ENCODE data around the gene FAM151B. TPM values are rescaled to one million over a fixed set of nuclear protein-coding genes. Genes with fewer than 3 reads are reported as not detected.

The FAM151B gene, protein sequence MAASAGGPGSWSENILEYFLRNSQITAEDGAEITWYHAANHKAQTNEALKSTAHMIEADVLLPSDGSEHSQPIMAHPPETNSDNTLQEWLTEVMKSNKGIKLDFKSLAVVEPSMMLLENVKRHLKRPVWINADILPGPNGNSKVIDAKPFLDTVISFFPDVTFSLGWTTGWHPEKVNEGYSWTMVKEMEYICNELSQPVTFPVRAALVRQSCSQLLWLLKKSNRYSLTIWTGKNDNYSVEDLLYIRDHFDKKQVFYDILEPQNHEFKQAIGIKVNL
- not detected in 2 replicates for total RNA-seq (2014; rRNA removed; shearing (Covaris generic))
- not detected in 2 replicates for total RNA-seq (2022)
- Bru-seq, nascent RNA: percentile 21 among the genes with signal in this experiment
- percentile 25 among the genes with signal in this experiment for BruChase-seq, experiment 1, labeled RNA remaining after a 6-hour chase
- percentile 25 among the genes with signal in this experiment for BruChase-seq, experiment 2, labeled RNA remaining after a 2-hour chase
- long read RNA-seq: 0 reads

DNA sequence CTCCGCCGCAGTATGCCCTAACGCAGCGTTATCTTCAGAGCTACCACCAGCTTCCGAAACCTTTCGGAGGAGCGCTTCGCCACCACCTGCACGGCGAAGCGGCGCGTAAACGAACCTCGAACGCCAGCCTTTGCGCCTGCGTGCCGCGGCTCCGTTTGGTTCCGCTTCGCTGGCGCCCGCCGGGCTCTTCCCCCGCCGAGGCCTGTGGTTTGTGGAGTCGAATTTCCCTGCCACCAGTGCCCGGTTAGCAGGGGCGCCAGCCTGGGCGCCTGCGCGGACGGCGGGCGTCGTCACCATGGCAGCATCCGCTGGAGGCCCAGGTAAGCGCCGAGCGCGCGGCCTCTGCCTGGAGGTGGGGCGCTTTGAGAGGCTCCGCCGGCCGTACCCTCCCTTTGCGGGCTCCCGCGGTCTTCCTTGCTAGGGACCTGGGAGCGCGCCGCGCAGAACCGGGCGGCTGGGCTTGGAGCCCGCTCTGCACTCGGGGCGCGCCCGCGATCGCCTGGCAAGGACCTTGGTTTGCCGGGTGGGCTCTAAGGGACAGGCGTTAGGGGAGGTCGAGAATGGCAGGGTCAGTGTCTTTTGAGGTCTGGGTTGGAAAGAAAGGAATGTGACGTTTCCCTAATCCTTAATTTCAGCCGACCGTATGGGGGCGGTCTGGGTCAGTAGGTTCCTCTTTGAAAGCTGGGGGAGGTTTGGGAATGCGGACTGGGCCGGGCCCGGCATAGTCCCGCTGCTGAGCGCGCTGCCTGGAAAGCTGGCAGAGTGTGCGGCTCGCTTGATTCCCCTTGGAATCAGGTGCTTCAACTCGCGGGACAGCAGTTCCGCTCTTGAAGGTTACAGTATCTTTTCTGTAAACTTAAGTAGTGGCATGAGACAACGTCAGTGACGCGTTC lies at the start of gene FAM151B:
Gene FAM151B (plus strand): TSS at position 272 of the 893 bp plus-strand sequence. CDS start 24 bp downstream, at position 296.
- Histone ChIP-seq H3K79me2 (ENCODE audit: insufficient read depth, low read depth, low read length) (no peaks in the 10 kb centered on the region), H4K20me1 (ENCODE audit: insufficient read depth, low read length) (no peaks in the 10 kb centered on the region), H3K27ac (ENCODE audit: low read depth, low read length, poor library complexity, severe bottlenecking) (no peak within 1 kb of the TSS), H3K36me3 (ENCODE audit: insufficient read depth, low read length) (no peaks in the 10 kb centered on the region), H3K4me1 (ENCODE audit: insufficient read depth, low read length, poor library complexity, severe bottlenecking) (no peaks in the 10 kb centered on the region), H3K9me3 (ENCODE audit: low read length) (0 out of 2 replicates have a peak, but pooled peaks cover 2% of the 10 kb centered on the region), H3K4me3 (ENCODE audit: low read depth, low read length, poor library complexity, severe bottlenecking) (peak within 1 kb of the TSS; percentile 54), H3K9me2 (ENCODE audit: insufficient read depth, low read length) (no peaks in the 10 kb centered on the region), H3K4me2 (ENCODE audit: low read length) (peak within 1 kb of the TSS; percentile 58), H2AFZ (ENCODE audit: low read length) (peak within 1 kb of the TSS; percentile 45)
- ChIA-PET CTCF (ENCODE audit: unreplicated experiment) (no interaction called here), POLR2A (interaction anchor here (0.5 to 0.9 kb wide), 3 partner anchors 8 to 80 kb away, joined by 3 read pairs; partner anchors contain the start of gene ZFYVE16)
- TF ChIP-seq EZH2phosphoT487 (IDR thresholded peaks at IDR 0.05; ENCODE audit: borderline replicate concordance, low read depth, low read length): no peak
- TF ChIP-seq, protein P1, sequence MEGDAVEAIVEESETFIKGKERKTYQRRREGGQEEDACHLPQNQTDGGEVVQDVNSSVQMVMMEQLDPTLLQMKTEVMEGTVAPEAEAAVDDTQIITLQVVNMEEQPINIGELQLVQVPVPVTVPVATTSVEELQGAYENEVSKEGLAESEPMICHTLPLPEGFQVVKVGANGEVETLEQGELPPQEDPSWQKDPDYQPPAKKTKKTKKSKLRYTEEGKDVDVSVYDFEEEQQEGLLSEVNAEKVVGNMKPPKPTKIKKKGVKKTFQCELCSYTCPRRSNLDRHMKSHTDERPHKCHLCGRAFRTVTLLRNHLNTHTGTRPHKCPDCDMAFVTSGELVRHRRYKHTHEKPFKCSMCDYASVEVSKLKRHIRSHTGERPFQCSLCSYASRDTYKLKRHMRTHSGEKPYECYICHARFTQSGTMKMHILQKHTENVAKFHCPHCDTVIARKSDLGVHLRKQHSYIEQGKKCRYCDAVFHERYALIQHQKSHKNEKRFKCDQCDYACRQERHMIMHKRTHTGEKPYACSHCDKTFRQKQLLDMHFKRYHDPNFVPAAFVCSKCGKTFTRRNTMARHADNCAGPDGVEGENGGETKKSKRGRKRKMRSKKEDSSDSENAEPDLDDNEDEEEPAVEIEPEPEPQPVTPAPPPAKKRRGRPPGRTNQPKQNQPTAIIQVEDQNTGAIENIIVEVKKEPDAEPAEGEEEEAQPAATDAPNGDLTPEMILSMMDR (conservative IDR thresholded peaks at IDR 0.05; ENCODE audit: low read length): no peak
- DNase-seq (ENCODE audit: low spot score): peak; percentile 51
- intact Hi-C loops (cut with micrococcal nuclease; ENCODE audit: unreplicated experiment): loop anchor here (10.0 kb wide), 1 partner anchor 393 kb away; no protein-coding TSS in a partner anchor
- BruUV-seq (replicated peaks): no TSS peak

DNA sequence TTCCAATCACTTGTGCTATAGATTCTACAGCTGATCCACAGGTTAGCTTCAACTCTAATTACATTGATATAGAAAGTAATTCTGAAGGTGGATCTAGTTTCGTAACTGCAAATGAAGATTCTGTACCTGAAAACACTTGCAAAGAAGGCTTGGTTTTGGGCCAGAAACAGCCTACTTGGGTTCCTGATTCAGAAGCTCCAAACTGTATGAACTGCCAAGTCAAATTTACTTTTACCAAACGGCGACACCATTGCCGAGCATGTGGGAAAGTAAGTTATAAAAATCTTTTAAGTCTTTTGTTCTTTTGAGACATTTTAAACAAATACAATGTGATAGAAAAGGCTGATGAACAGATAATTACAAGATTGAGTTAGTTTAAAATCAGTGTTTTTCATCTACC lies 49.2 kb upstream of the FAM151B start:
- POLR2A ChIA-PET: interaction anchor here (0.5 kb wide), 2 partner anchors 12 to 57 kb away, joined by 3 to 4 read pairs; no protein-coding TSS in a partner anchor
- Histone ChIP-seq H4K20me1 (ENCODE audit: insufficient read depth, low read length) (no peaks in the 10 kb centered on the region), H2AFZ (ENCODE audit: low read length) (no peak overlapping the region), H3K4me2 (ENCODE audit: low read length) (no peak overlapping the region), H3K4me1 (ENCODE audit: insufficient read depth, low read length, poor library complexity, severe bottlenecking) (no peaks in the 10 kb centered on the region), H3K36me3 (ENCODE audit: insufficient read depth, low read length) (peaks cover 13% of the 10 kb centered on the region), H3K79me2 (ENCODE audit: insufficient read depth, low read depth, low read length) (no peaks in the 10 kb centered on the region), H3K9me2 (ENCODE audit: insufficient read depth, low read length) (no peaks in the 10 kb centered on the region), H3K4me3 (ENCODE audit: low read depth, low read length, poor library complexity, severe bottlenecking) (no peak overlapping the region), H3K9me3 (ENCODE audit: low read length) (no peaks in the 10 kb centered on the region), H3K27ac (ENCODE audit: low read depth, low read length, poor library complexity, severe bottlenecking) (no peak overlapping the region)
- no TSS peak for BruUV-seq (replicated peaks)
- DNase-seq (ENCODE audit: low spot score): no peak
- no peak for TF ChIP-seq EZH2phosphoT487 (IDR thresholded peaks at IDR 0.05; ENCODE audit: borderline replicate concordance, low read depth, low read length)
- TF ChIP-seq, protein P1 (conservative IDR thresholded peaks at IDR 0.05; ENCODE audit: low read length): no peak
- CTCF ChIA-PET (ENCODE audit: unreplicated experiment): no interaction called here
- intact Hi-C loops (cut with micrococcal nuclease; ENCODE audit: unreplicated experiment): no loop called here

All from OCI-LY7 (cell line).